Endodermal cell (in vitro differentiated cells): ENCODE measurements around the gene AP2S1. TPM values are rescaled to one million over a fixed set of nuclear protein-coding genes. Genes with fewer than 3 reads are reported as not detected.

Experiments used
- DNase-seq: peaks from one replicate; pipeline ENCODE4 v3.0.0-alpha.2; 2017
- H3K27ac ChIP-seq: 2 replicates; pipeline ENCODE4 v1.5.1; 2013; ENCODE audit warnings: mild to moderate bottlenecking, low read depth, low read length, moderate library complexity
- H3K27me3 ChIP-seq: 2 replicates; pipeline ENCODE4 v1.6.1; 2013; ENCODE audit warnings: mild to moderate bottlenecking, low read length, moderate library complexity; ENCODE audit not compliant: insufficient read depth, control insufficient read depth, poor library complexity, severe bottlenecking
- H3K36me3 ChIP-seq: 2 replicates; pipeline ENCODE4 v1.7.0; 2013; ENCODE audit warnings: mild to moderate bottlenecking, low read length, moderate library complexity; ENCODE audit not compliant: control insufficient read depth, insufficient read depth
- H3K4me1 ChIP-seq: one replicate; pipeline ENCODE4 v1.7.0; 2013; ENCODE audit warnings: low read length; ENCODE audit not compliant: control insufficient read depth, insufficient read depth
- H3K4me3 ChIP-seq: 2 replicates; pipeline ENCODE4 v1.5.1; 2013; ENCODE audit warnings: mild to moderate bottlenecking, low read length, moderate library complexity
- H3K9ac ChIP-seq: 2 replicates; pipeline ENCODE4 v1.6.1; 2013; ENCODE audit warnings: mild to moderate bottlenecking, low read length, moderate library complexity; ENCODE audit not compliant: poor library complexity, severe bottlenecking; ENCODE audit errors: extremely low read depth
- H3K9me3 ChIP-seq: 2 replicates; pipeline ENCODE4 v1.6.1; 2013; ENCODE audit warnings: mild to moderate bottlenecking, low read length, moderate library complexity; ENCODE audit not compliant: control insufficient read depth
- H3K27ac Mint-ChIP-seq: 2 replicates; pipeline ENCODE4 v1.8.0; 2020; ENCODE audit warnings: mixed read lengths
- H3K27me3 Mint-ChIP-seq: 2 replicates; pipeline ENCODE4 v1.8.0; 2021; ENCODE audit warnings: mild to moderate bottlenecking, mixed read lengths; ENCODE audit not compliant: insufficient read depth
- H3K36me3 Mint-ChIP-seq: 2 replicates; pipeline ENCODE4 v1.8.0; 2020; ENCODE audit warnings: low read depth, mixed read lengths
- H3K4me1 Mint-ChIP-seq: 2 replicates; pipeline ENCODE4 v1.8.0; 2020; ENCODE audit warnings: mixed read lengths
- H3K4me3 Mint-ChIP-seq: 2 replicates; pipeline ENCODE4 v1.8.0; 2020; ENCODE audit warnings: mild to moderate bottlenecking, moderate library complexity, mixed read lengths
- H3K9me3 Mint-ChIP-seq: 2 replicates; pipeline ENCODE4 v1.8.0; 2020; ENCODE audit warnings: mild to moderate bottlenecking, mixed read lengths
- WGBS, 2 experiments: methylation state at CpG; one replicate each; pipeline versions ENCODE4 v1.1.5 to v1.1.7; 2013; ENCODE audit warnings: missing lambda C conversion rate in 2 of 2, mixed read lengths in 1 of 2; ENCODE audit not compliant: insufficient coverage in 1 of 2, insufficient read length in 1 of 2; 5-methylcytosine and 5-hydroxymethylcytosine counted together
- total RNA-seq, 2 donors: library from RNA; stranded (reverse); fragmentation: NEBNext Ultra II Directional in 1 of 2; extraction: Animal tissue kit (Norgen Biotek cat#: 25700) in 1 of 2; gene quantifications; 2 replicates in 1 of 2; 3 replicates in 1 of 2; pipeline ENCODE4 v1.2.1, GENCODE V29; 2021
- TF ChIP-seq, protein P1 (sequence below): fragments of 200-600 bp; sonication (generic); conservative IDR thresholded peaks from 2 replicates; pipeline ENCODE4 v1.5.0; 2021; ENCODE audit warnings: antibody characterized with exemption, mild to moderate bottlenecking

AP2S1 gene
- total RNA-seq, 2 donors from 2014 or later = 162 to 214 TPM

DNA sequence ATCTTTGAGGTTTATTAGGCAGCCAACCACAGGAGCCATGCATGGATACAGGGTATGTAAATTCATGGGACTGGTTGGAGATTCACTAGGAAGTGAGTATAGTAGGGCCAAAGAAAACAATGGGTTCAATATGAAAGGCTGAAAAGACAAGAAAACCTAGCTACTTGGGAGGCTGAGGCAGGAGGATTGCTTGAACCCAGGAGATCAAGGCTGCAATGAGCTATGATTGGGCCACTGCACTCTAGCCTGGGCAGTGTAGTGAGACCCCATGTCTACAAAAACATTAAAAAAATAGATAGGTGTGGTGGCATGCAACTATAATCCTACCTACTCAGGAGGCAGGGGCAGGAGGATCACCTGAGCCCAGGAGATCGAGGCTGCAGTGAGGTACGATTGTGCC is 51.9 kb downstream of the AP2S1 start:
- no peak overlapping the region for H3K4me3 ChIP-seq
- no peak overlapping the region for H3K27ac Mint-ChIP-seq
- DNase-seq = no peak
- H3K4me1 ChIP-seq = no peaks in the 10 kb centered on the region
- no peaks in the 10 kb centered on the region for H3K9me3 Mint-ChIP-seq
- H3K9ac ChIP-seq = no peak overlapping the region
- H3K4me3 Mint-ChIP-seq = no peak overlapping the region
- H3K27ac ChIP-seq = no peak overlapping the region
- 100% methylated on average over 2 of the region's 2 CpGs; no CpG with 5 or more reads in 1 of the 2 experiments for WGBS, 2 experiments
- TF ChIP-seq, protein P1, sequence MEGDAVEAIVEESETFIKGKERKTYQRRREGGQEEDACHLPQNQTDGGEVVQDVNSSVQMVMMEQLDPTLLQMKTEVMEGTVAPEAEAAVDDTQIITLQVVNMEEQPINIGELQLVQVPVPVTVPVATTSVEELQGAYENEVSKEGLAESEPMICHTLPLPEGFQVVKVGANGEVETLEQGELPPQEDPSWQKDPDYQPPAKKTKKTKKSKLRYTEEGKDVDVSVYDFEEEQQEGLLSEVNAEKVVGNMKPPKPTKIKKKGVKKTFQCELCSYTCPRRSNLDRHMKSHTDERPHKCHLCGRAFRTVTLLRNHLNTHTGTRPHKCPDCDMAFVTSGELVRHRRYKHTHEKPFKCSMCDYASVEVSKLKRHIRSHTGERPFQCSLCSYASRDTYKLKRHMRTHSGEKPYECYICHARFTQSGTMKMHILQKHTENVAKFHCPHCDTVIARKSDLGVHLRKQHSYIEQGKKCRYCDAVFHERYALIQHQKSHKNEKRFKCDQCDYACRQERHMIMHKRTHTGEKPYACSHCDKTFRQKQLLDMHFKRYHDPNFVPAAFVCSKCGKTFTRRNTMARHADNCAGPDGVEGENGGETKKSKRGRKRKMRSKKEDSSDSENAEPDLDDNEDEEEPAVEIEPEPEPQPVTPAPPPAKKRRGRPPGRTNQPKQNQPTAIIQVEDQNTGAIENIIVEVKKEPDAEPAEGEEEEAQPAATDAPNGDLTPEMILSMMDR = no peak
- no peaks in the 10 kb centered on the region for H3K27me3 ChIP-seq
- H3K9me3 ChIP-seq = no peaks in the 10 kb centered on the region
- no peaks in the 10 kb centered on the region for H3K36me3 ChIP-seq
- H3K36me3 Mint-ChIP-seq = no peaks in the 10 kb centered on the region
- no peaks in the 10 kb centered on the region for H3K4me1 Mint-ChIP-seq
- peaks cover 18% of the 10 kb centered on the region for H3K27me3 Mint-ChIP-seq

DNA sequence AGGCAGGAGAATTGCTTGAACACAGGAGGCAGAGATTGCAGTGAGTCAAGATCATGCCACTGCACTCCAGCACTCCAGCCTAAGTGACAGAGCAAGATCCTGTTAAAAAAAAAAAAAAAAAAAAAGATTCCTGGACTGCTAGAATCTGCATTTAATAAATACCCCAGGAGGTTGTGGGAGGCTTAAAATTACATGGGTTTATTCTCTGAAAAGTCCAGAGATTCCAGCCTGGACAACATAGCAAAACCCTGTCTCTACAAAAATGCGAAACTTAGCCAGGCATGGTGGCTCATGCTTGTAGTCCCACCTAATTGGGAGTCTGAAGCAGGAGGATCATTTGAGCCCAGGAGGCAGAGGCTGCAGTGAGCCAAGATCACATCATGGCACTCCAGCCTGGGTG is 52.8 kb downstream of the AP2S1 start:
- no peaks in the 10 kb centered on the region for H3K4me1 ChIP-seq
- WGBS, 2 experiments = 90 to 95% methylated on average over 1 of the region's 1 CpG

DNA sequence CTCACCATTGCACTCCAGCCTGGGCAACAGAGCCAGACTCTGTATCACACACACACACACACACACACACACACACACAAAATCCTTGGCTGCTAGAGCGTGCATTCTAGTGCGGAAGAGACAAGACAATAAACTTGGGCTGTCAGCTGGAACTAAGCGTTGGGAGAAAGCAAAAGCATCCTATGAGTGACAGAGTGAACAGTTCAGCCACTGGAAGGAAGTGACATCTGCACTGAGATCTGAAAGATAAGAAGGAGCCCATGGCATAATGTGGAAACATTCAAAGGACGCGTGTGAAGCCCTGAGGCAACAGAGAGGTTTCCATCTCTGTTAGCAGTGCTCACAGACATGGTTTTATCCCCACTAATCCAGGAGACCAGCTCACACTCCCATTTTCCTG is 58.7 kb downstream of the AP2S1 start:
- H3K4me3 ChIP-seq = no peak overlapping the region
- TF ChIP-seq, protein P1 = no peak
- H3K27me3 Mint-ChIP-seq = peaks cover 46% of the 10 kb centered on the region
- H3K9me3 Mint-ChIP-seq = no peaks in the 10 kb centered on the region
- no peak overlapping the region for H3K27ac ChIP-seq
- no peak overlapping the region for H3K4me3 Mint-ChIP-seq
- H3K4me1 Mint-ChIP-seq = peaks cover 3% of the 10 kb centered on the region
- H3K4me1 ChIP-seq = no peaks in the 10 kb centered on the region
- WGBS, 2 experiments = 90 to 96% methylated on average over 5 of the region's 5 CpGs
- no peaks in the 10 kb centered on the region for H3K36me3 Mint-ChIP-seq
- H3K9ac ChIP-seq = no peak overlapping the region
- DNase-seq = no peak
- no peaks in the 10 kb centered on the region for H3K9me3 ChIP-seq
- H3K27me3 ChIP-seq = peaks cover 18% of the 10 kb centered on the region
- no peaks in the 10 kb centered on the region for H3K36me3 ChIP-seq
- no peak overlapping the region for H3K27ac Mint-ChIP-seq

More for the DNA sequence above, 52.8 kb downstream of the AP2S1 start:
- Histone ChIP-seq H3K27ac (no peak overlapping the region), H3K27me3 (no peaks in the 10 kb centered on the region), H3K9me3 (no peaks in the 10 kb centered on the region), H3K4me3 (no peak overlapping the region), H3K36me3 (no peaks in the 10 kb centered on the region), H3K9ac (no peak overlapping the region)
- no peaks in the 10 kb centered on the region for H3K9me3 Mint-ChIP-seq
- TF ChIP-seq, protein P1 = no peak
- H3K27me3 Mint-ChIP-seq = peaks cover 22% of the 10 kb centered on the region
- no peaks in the 10 kb centered on the region for H3K36me3 Mint-ChIP-seq
- H3K4me1 Mint-ChIP-seq = no peaks in the 10 kb centered on the region
- no peak overlapping the region for H3K4me3 Mint-ChIP-seq
- DNase-seq = no peak
- no peak overlapping the region for H3K27ac Mint-ChIP-seq
